HL-60 (cell line): ENCODE results near the gene PERP.

Source experiments
- CTCF ChIP-seq: IDR thresholded peaks from one replicate; pipeline ENCODE4 v1.5.1; 2011; ENCODE audit warnings: low read length, control low read depth, inconsistent platforms; ENCODE audit not compliant: insufficient read depth
- POLR2AphosphoS5 ChIP-seq: IDR thresholded peaks from 2 replicates; pipeline ENCODE4 v1.6.1; 2012; ENCODE audit warnings: low read depth

DNA sequence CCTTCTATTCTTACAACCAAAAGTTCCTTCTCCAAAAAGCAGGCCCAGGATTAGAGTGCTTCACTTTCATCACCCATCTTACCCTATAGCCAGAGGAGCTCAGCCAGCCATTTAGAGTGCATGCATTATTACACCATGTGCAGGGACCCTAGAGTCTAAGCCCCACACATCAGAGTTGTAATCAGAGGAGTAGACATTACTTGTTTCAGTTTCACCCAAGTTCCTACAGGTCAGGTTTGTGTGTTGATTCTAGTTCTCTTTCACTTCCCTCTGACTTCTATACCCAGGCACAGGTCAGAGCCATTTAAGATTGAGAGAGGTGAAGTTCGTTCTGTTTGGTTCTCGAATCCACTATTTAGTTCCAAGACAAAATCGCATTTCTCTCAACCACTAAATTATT is 38.2 kb upstream of the PERP start:
- TF ChIP-seq CTCF, result no peak
- TF ChIP-seq POLR2AphosphoS5, result no peak
